ENCODE results near the gene DUSP7. TPM values are rescaled to one million over a fixed set of nuclear protein-coding genes. Genes with fewer than 3 reads are reported as not detected.

Gene DUSP7
- polyA plus RNA-seq, 1 of the 3 experiments (the other 2 are of a cell fraction) = 25.8 TPM

GRCh38 chr3:52079958-52080357 is 23.6 kb upstream of the DUSP7 start:
- no peak for TF ChIP-seq NRF1 (IDR thresholded peaks at IDR 0.05; ENCODE audit: low read depth, low read length)
- TF ChIP-seq GABPA (IDR thresholded peaks at IDR 0.05; ENCODE audit: low read depth) = no peak
- no peak for TF ChIP-seq FOXM1 (IDR thresholded peaks at IDR 0.05; ENCODE audit: low read depth)
- TF ChIP-seq FOSL2 (IDR thresholded peaks at IDR 0.05; ENCODE audit: borderline replicate concordance, low read depth) = no peak
- TF ChIP-seq USF1 (IDR thresholded peaks at IDR 0.05; ENCODE audit: borderline replicate concordance, low read depth) = no peak
- no peak for TF ChIP-seq PBX3 (IDR thresholded peaks at IDR 0.05)
- no peak for TF ChIP-seq CTCF (IDR thresholded peaks at IDR 0.05)
- TF ChIP-seq SMC3 (IDR thresholded peaks at IDR 0.05; ENCODE audit: low read depth, low read length) = no peak
- TF ChIP-seq EZH2phosphoT487 (IDR thresholded peaks at IDR 0.05; ENCODE audit: borderline replicate concordance, low read depth) = no peak
- no peak for TF ChIP-seq RAD21 (IDR thresholded peaks at IDR 0.05; ENCODE audit: low read length)
- no peak for TF ChIP-seq REST (IDR thresholded peaks at IDR 0.05; ENCODE audit: low read depth, low read length)
- TF ChIP-seq ZBTB33 (IDR thresholded peaks at IDR 0.05; ENCODE audit: borderline replicate concordance, low read depth) = no peak
- TF ChIP-seq RXRA (IDR thresholded peaks at IDR 0.05; ENCODE audit: borderline replicate concordance, low read depth) = no peak
- no peak for TF ChIP-seq RFX5 (IDR thresholded peaks at IDR 0.05; ENCODE audit: low read length)
- TF ChIP-seq NFIC (IDR thresholded peaks at IDR 0.05; ENCODE audit: borderline replicate concordance) = no peak
- no peak for TF ChIP-seq MEF2A (IDR thresholded peaks at IDR 0.05; ENCODE audit: borderline replicate concordance, low read depth)
- no peaks in the 10 kb centered on the region for H3K27me3 ChIP-seq (ENCODE audit: insufficient read depth)
- H3K79me2 ChIP-seq (ENCODE audit: insufficient read depth) = no peaks in the 10 kb centered on the region
- H3F3A ChIP-seq (replicated peaks; ENCODE audit: insufficient read depth) = no peaks in the 10 kb centered on the region
- H3K4me1 ChIP-seq (ENCODE audit: control insufficient read depth in 1 of 2, insufficient read depth in 2 of 2, low read depth in 1 of 2, low read length in 1 of 2) = peaks cover 0 to 26% of the 10 kb centered on the region in 2 experiments; a peak in 1 of 4 replicates
- ChIA-PET CTCF (interaction anchor here (1.3 kb wide), 1 partner anchor 43 kb away, joined by 4 read pairs; no protein-coding TSS in a partner anchor), POLR2A (no interaction called here)
- H3K9me3 ChIP-seq = no peaks in the 10 kb centered on the region
- H3K4me3 ChIP-seq (ENCODE audit: low read depth in 2 of 2, low read length in 1 of 2) = no peak overlapping the region
- H3K9ac ChIP-seq = no peak overlapping the region
- H3K9me2 ChIP-seq = no peaks in the 10 kb centered on the region
- WGBS (ENCODE audit: low lambda C conversion rate) = 98% methylated on average over 5 of the region's 5 CpGs
- no peaks in the 10 kb centered on the region for H3K36me3 ChIP-seq (replicated peaks in 1 of 2; ENCODE audit: control insufficient read depth in 1 of 2, insufficient read depth in 2 of 2, low read length in 1 of 2)
- H3K27ac ChIP-seq (ENCODE audit: low read depth in 2 of 2, low read length in 1 of 2) = no peak overlapping the region
- no peak for DNase-seq
- H2AFZ ChIP-seq (ENCODE audit: low read depth) = no peak overlapping the region
- H4K20me1 ChIP-seq (ENCODE audit: insufficient read depth) = no peaks in the 10 kb centered on the region
- no peak overlapping the region for H3K4me2 ChIP-seq
